B cell (primary cell): ENCODE data around the gene SLC35E2B. TPM values are rescaled to one million over a fixed set of nuclear protein-coding genes. Genes with fewer than 3 reads are reported as not detected.
A peak's percentile ranks its signal among the peaks of the same experiment; 100 is the strongest.
"Not testable (repeated sequence)": the region's sequence is repeated elsewhere in the genome, so short reads cannot be mapped to it uniquely, and the experiment has no call there.

Experiments used
- ATAC-seq: fragments of 200-7000 bp; cut with Tn5 transposase; one replicate; pipeline ENCODE4 v1.10.0; 2021; ENCODE audit warnings: low read depth, mild to moderate bottlenecking, moderate number of reproducible peaks, moderate library complexity
- CTCF ChIA-PET: fragments of 350-600 bp; sonication (Branson Sonifier 250); formaldehyde crosslinking; loops from one replicate; lab custom pipeline; 2021; ENCODE audit warnings: antibody characterized with exemption, inconsistent platforms; lab: Charles Lee
- POLR2A ChIA-PET: fragments of 350-600 bp; sonication (Branson Sonifier 250); formaldehyde crosslinking; loops from one replicate; lab custom pipeline; 2021; ENCODE audit warnings: antibody characterized with exemption; lab: Charles Lee
- DNase-seq: peaks from one replicate; pipeline ENCODE4 v3.0.0; 2013
- H2AFZ ChIP-seq: 2 replicates; pipeline ENCODE4 v1.6.1; 2012; ENCODE audit warnings: mild to moderate bottlenecking, low read depth, low read length; ENCODE audit not compliant: insufficient read depth, poor library complexity, severe bottlenecking
- H3K27ac ChIP-seq, 2 donors: 1 replicate in 1 of 2; 2 replicates in 1 of 2; pipeline ENCODE4 v1.5.1; 2012 to 2013; ENCODE audit warnings: low read length in 2 of 2, mild to moderate bottlenecking in 2 of 2, moderate library complexity in 1 of 2
- H3K27me3 ChIP-seq, 4 experiments: fragments of 200-600 bp in 1 of 4; sonication (generic) in 1 of 4; replicated peaks in 1 of 4; 1 replicate in 2 of 4; 2 replicates in 2 of 4; pipeline versions ENCODE4 v1.6.1 to v1.7.0; 2013 to 2016; ENCODE audit warnings: low read length in 3 of 4, mild to moderate bottlenecking in 2 of 4, mixed read lengths in 1 of 4, moderate library complexity in 1 of 4; ENCODE audit not compliant: insufficient read depth in 4 of 4, control insufficient read depth in 3 of 4; ENCODE audit errors: control extremely low read depth in 1 of 4
- H3K36me3 ChIP-seq, 2 experiments: replicated peaks in 1 of 2; 1 replicate in 1 of 2; 2 replicates in 1 of 2; pipeline versions ENCODE4 v1.6.1 to v1.7.1; 2013; ENCODE audit warnings: low read length in 1 of 2; ENCODE audit not compliant: insufficient read depth in 2 of 2, control insufficient read depth in 1 of 2; ENCODE audit errors: control extremely low read depth in 1 of 2, extremely low read depth in 1 of 2
- H3K4me1 ChIP-seq, 2 donors: fragments of 200-600 bp in 1 of 2; sonication (generic) in 1 of 2; 1 replicate in 1 of 2; 2 replicates in 1 of 2; pipeline versions ENCODE4 v1.5.1 to v1.6.1; 2013 to 2017; ENCODE audit warnings: low read length in 2 of 2; ENCODE audit not compliant: control insufficient read depth in 2 of 2, insufficient read depth in 2 of 2
- H3K4me2 ChIP-seq: replicated peaks from 2 replicates; pipeline ENCODE3; 2012; ENCODE audit warnings: mild to moderate bottlenecking, low read depth, low read length; ENCODE audit not compliant: poor library complexity, severe bottlenecking
- H3K4me3 ChIP-seq, 5 experiments: fragments of 200-600 bp in 1 of 5; sonication (generic) in 1 of 5; 1 replicate in 3 of 5; 2 replicates in 2 of 5; pipeline versions ENCODE4 v1.5.1 to v1.7.0; 2011 to 2016; ENCODE audit warnings: low read length in 4 of 5, mild to moderate bottlenecking in 4 of 5, low read depth in 2 of 5, control low read depth in 1 of 5, moderate library complexity in 1 of 5; ENCODE audit not compliant: insufficient read depth in 1 of 5; ENCODE audit errors: control extremely low read depth in 1 of 5, extremely low read depth in 1 of 5
- H3K79me2 ChIP-seq: fragments of 200-600 bp; sonication (generic); one replicate; pipeline ENCODE4 v1.6.0; 2016; ENCODE audit warnings: low read length; ENCODE audit not compliant: control insufficient read depth, insufficient read depth
- H3K9ac ChIP-seq: fragments of 200-600 bp; sonication (generic); 2 replicates; pipeline ENCODE4 v1.6.1; 2017; ENCODE audit warnings: mild to moderate bottlenecking, low read length, moderate library complexity
- H3K9me3 ChIP-seq, 3 donors: one replicate each; pipeline versions ENCODE4 v1.6.1 to v1.7.1; 2013; ENCODE audit warnings: low read length in 2 of 3; ENCODE audit not compliant: control insufficient read depth in 2 of 3, insufficient read depth in 1 of 3; ENCODE audit errors: control extremely low read depth in 1 of 3
- H4K20me1 ChIP-seq: 2 replicates; pipeline ENCODE4 v1.6.0; 2012; ENCODE audit warnings: mild to moderate bottlenecking, low read length; ENCODE audit not compliant: insufficient read depth, control insufficient read depth, poor library complexity, severe bottlenecking
- H3K27ac Mint-ChIP-seq: one replicate; pipeline ENCODE4 v1.8.0; 2021; ENCODE audit warnings: mixed read lengths
- H3K27me3 Mint-ChIP-seq: one replicate; pipeline ENCODE4 v1.8.0; 2021; ENCODE audit warnings: mixed read lengths
- H3K4me1 Mint-ChIP-seq: one replicate; pipeline ENCODE4 v1.8.0; 2021; ENCODE audit warnings: mixed read lengths
- H3K4me3 Mint-ChIP-seq: one replicate; pipeline ENCODE4 v1.8.0; 2021; ENCODE audit warnings: mixed read lengths
- H3K9me3 Mint-ChIP-seq: one replicate; pipeline ENCODE4 v1.8.0; 2022; ENCODE audit warnings: mixed read lengths; ENCODE audit not compliant: insufficient read depth
- CTCF ChIP-seq: fragments of 200-600 bp; IDR thresholded peaks from one replicate; pipeline ENCODE4 v1.8.0; 2022; ENCODE audit warnings: antibody characterized with exemption, mild to moderate bottlenecking
- EZH2 ChIP-seq: IDR thresholded peaks from 2 replicates; pipeline ENCODE4 v1.6.1; 2012; ENCODE audit warnings: borderline replicate concordance, low read depth, mild to moderate bottlenecking, moderate library complexity, low read length; ENCODE audit not compliant: insufficient read depth, poor library complexity, severe bottlenecking
- WGBS: methylation state at CpG from one replicate; pipeline ENCODE4 v1.1.5; 2013; ENCODE audit warnings: missing lambda C conversion rate; ENCODE audit not compliant: insufficient coverage; 5-methylcytosine and 5-hydroxymethylcytosine counted together
- intact Hi-C: fragments of 100-400 bp; cut with micrococcal nuclease; formaldehyde crosslinking; loops from one replicate; pipeline ENCODE4 v1.10.0; 2022
- polyA plus RNA-seq: library from polyadenylated mRNA; depleted of rRNA; stranded (reverse); fragments of >200 nt; gene quantifications from 2 replicates; pipeline ENCODE4 v1.2.3, GENCODE V29; 2012
- total RNA-seq, 2 donors: library from RNA; stranded (reverse); fragments of 120-200 nt in 1 of 2; gene quantifications; 1 replicate in 1 of 2; 2 replicates in 1 of 2; pipeline versions ENCODE4 v1.2.3 to v1.2.4, GENCODE V29; 2013 to 2022

The SLC35E2B gene
- total and polyA plus RNA-seq, 2 donors (not counting 1 experiment from before 2014, with no cell fraction given) = 64.4 to 107 TPM

- H3K9ac ChIP-seq, ATAC-seq, H3K4me3 ChIP-seq, H3K27me3 Mint-ChIP-seq, DNase-seq, H3K27ac ChIP-seq, H3K9me3 Mint-ChIP-seq, CTCF ChIA-PET, H3K4me3 Mint-ChIP-seq, H3K4me1 Mint-ChIP-seq, POLR2A ChIA-PET, H3K27ac Mint-ChIP-seq, H3K79me2 ChIP-seq, intact Hi-C loops, H3K36me3 ChIP-seq, H2AFZ ChIP-seq, H3K9me3 ChIP-seq, H3K4me2 ChIP-seq, H4K20me1 ChIP-seq: not testable (repeated sequence)
- Histone ChIP-seq H3K27me3 (peaks cover 0 to 13% (median 4%) of the 10 kb centered on the region in 4 experiments), H3K4me1 (peaks cover 15 to 21% of the 10 kb centered on the region in 2 donors)
- WGBS = no CpG with 5 or more reads among the region's 35 CpGs
These were observed 59.2 kb downstream of the SLC35E2B start for GRCh38 chr1:1633409-1633808.

GRCh38 chr1:1631782-1632420 is 60.7 kb downstream of the SLC35E2B start, which contains the start of gene MMP23B:
MMP23B (plus strand) TSS chr1:1632173; CDS start chr1:1632219, 46 bp downstream.
- peaks cover 0 to 8% (median 0%) of the 10 kb centered on the region in 3 donors for H3K9me3 ChIP-seq
- CTCF ChIA-PET = no interaction called here
- peak within 1 kb of the TSS; percentile 67 for H3K4me3 Mint-ChIP-seq
- H3K4me3 ChIP-seq = no peak within 1 kb of the TSS
- peak within 1 kb of the TSS; percentile 51 for H3K9ac ChIP-seq
- H3K4me1 ChIP-seq = peaks cover 15 to 21% of the 10 kb centered on the region in 2 donors
- H3K36me3 ChIP-seq = peaks cover 0 to 4% of the 10 kb centered on the region in 2 experiments
- H3K4me1 Mint-ChIP-seq = peaks cover 4% of the 10 kb centered on the region
- no peaks in the 10 kb centered on the region for H3K9me3 Mint-ChIP-seq
- H3K27ac ChIP-seq = no peak within 1 kb of the TSS
- H4K20me1 ChIP-seq = no peaks in the 10 kb centered on the region
- peak within 1 kb of the TSS; percentile 92 for H3K4me2 ChIP-seq
- DNase-seq (peak; percentile 50), ATAC-seq (no peak)
- POLR2A ChIA-PET = interaction anchor here (0.7 kb wide), 2 partner anchors 39 to 115 kb away, joined by 4 read pairs; no protein-coding TSS in a partner anchor
- peaks cover 0 to 13% (median 4%) of the 10 kb centered on the region in 4 experiments for H3K27me3 ChIP-seq
- H3K27me3 Mint-ChIP-seq = peaks cover 3% of the 10 kb centered on the region
- peak within 1 kb of the TSS; percentile 61 for H3K27ac Mint-ChIP-seq
- TF ChIP-seq EZH2 (peak; percentile 91), CTCF (no peak)
- no peaks in the 10 kb centered on the region for H3K79me2 ChIP-seq
- 6% methylated on average over 43 of the region's 48 CpGs for WGBS
- intact Hi-C loops = loop anchor here (2.0 kb wide), 1 partner anchor 17 kb away; the partner anchor contains the start of gene MIB2
- H2AFZ ChIP-seq = no peak within 1 kb of the TSS
